Neural cell (in vitro differentiated cells): ENCODE data around the gene LRP8. TPM values are rescaled to one million over a fixed set of nuclear protein-coding genes. Genes with fewer than 3 reads are reported as not detected.

Experiments
- H2AFZ ChIP-seq: fragments of 200-600, 300-800 bp; sonication (generic), shearing (Covaris generic); 2 replicates; pipeline ENCODE4 v1.6.0; 2014; ENCODE audit warnings: low read depth, mild to moderate bottlenecking, antibody characterized with exemption, low read length, moderate library complexity
- H3F3A ChIP-seq: fragments of 200-600 bp; shearing (Covaris generic); 2 replicates; pipeline ENCODE4 v1.6.1; 2016; ENCODE audit warnings: mild to moderate bottlenecking, moderate library complexity, mixed read lengths, antibody characterized with exemption, low read length; ENCODE audit not compliant: insufficient read depth, poor library complexity, severe bottlenecking
- H3K27ac ChIP-seq: fragments of 200-600, 300-800 bp; sonication (generic), shearing (Covaris generic); 2 replicates; pipeline ENCODE4 v1.5.1; 2014; ENCODE audit warnings: mild to moderate bottlenecking, low read length, moderate library complexity
- H3K27me3 ChIP-seq: fragments of 300-800, 200-600 bp; sonication (generic), shearing (Covaris generic); 2 replicates; pipeline ENCODE4 v1.6.0; 2014; ENCODE audit warnings: mild to moderate bottlenecking, low read depth, low read length, moderate library complexity; ENCODE audit not compliant: insufficient read depth
- H3K36me3 ChIP-seq: fragments of 300-800, 200-600 bp; sonication (generic), shearing (Covaris generic); 2 replicates; pipeline ENCODE4 v1.5.1; 2014; ENCODE audit warnings: mild to moderate bottlenecking, antibody characterized with exemption, low read length, moderate library complexity; ENCODE audit not compliant: insufficient read depth
- H3K4me2 ChIP-seq: fragments of 300-800, 200-600 bp; sonication (generic), shearing (Covaris generic); 2 replicates; pipeline ENCODE4 v1.6.0; 2014; ENCODE audit warnings: mild to moderate bottlenecking, low read length
- H3K4me3 ChIP-seq: fragments of 300-800, 200-600 bp; sonication (generic), shearing (Covaris generic); 2 replicates; pipeline ENCODE4 v1.5.1; 2014; ENCODE audit warnings: mild to moderate bottlenecking, low read length, moderate library complexity
- H3K79me2 ChIP-seq: fragments of 200-600 bp; shearing (Covaris generic); replicated peaks from 2 replicates; pipeline ENCODE4 v1.6.0; 2014; ENCODE audit warnings: mild to moderate bottlenecking, low read length, moderate library complexity; ENCODE audit not compliant: insufficient read depth
- H3K9ac ChIP-seq: fragments of 300-800, 200-600 bp; sonication (generic), shearing (Covaris generic); 2 replicates; pipeline ENCODE4 v1.6.1; 2016; ENCODE audit warnings: mild to moderate bottlenecking, low read length, mixed read lengths
- H3K9me2 ChIP-seq: fragments of 200-600 bp; shearing (Covaris generic); 2 replicates; pipeline ENCODE4 v1.6.1; 2016; ENCODE audit warnings: mild to moderate bottlenecking, low read length, mixed read lengths; ENCODE audit not compliant: insufficient read depth
- H3K9me3 ChIP-seq: fragments of 200-600, 300-800 bp; sonication (generic), shearing (Covaris generic); 2 replicates; pipeline ENCODE4 v1.6.1; 2016; ENCODE audit warnings: mild to moderate bottlenecking, mixed run types, low read length, moderate library complexity, mixed read lengths
- H4K20me1 ChIP-seq: fragments of 200-600 bp; shearing (Covaris generic); 2 replicates; pipeline ENCODE4 v1.6.1; 2016; ENCODE audit warnings: mild to moderate bottlenecking, mixed run types; ENCODE audit not compliant: insufficient read depth
- EP300 ChIP-seq: fragments of 450-650 bp; conservative IDR thresholded peaks from 2 replicates; pipeline ENCODE4 v1.6.1; 2014; ENCODE audit warnings: antibody characterized with exemption, mild to moderate bottlenecking, moderate library complexity; ENCODE audit not compliant: poor library complexity, severe bottlenecking
- EZH2 ChIP-seq: fragments of 200-600, 300-800 bp; shearing (Covaris generic), sonication (generic); IDR thresholded peaks from 2 replicates; pipeline ENCODE4 v1.6.1; 2014; ENCODE audit warnings: antibody characterized with exemption, low read length, borderline replicate concordance, mild to moderate bottlenecking; ENCODE audit not compliant: insufficient read depth, poor library complexity, severe bottlenecking
- MXI1 ChIP-seq: fragments of 450-650 bp; conservative IDR thresholded peaks from 2 replicates; pipeline ENCODE4 v1.6.1; 2014; ENCODE audit warnings: antibody characterized with exemption, mild to moderate bottlenecking; ENCODE audit not compliant: poor library complexity, severe bottlenecking
- POLR2AphosphoS5 ChIP-seq: IDR thresholded peaks from 2 replicates; pipeline ENCODE4 v1.6.1; 2012
- RAD21 ChIP-seq: fragments of 450-650 bp; conservative IDR thresholded peaks from 2 replicates; pipeline ENCODE4 v1.6.1; 2014; ENCODE audit warnings: antibody characterized with exemption, mild to moderate bottlenecking, moderate library complexity
- SMC3 ChIP-seq: fragments of 450-650 bp; conservative IDR thresholded peaks from 2 replicates; pipeline ENCODE4 v1.6.1; 2014; ENCODE audit warnings: antibody characterized with exemption, mild to moderate bottlenecking, moderate library complexity; ENCODE audit not compliant: poor library complexity
- TAF1 ChIP-seq: IDR thresholded peaks from 2 replicates; pipeline ENCODE4 v1.6.1; 2012; ENCODE audit warnings: low read depth
- polyA plus RNA-seq: library from polyadenylated mRNA; depleted of rRNA; stranded (reverse); fragments of >200 nt; gene quantifications from 2 replicates; pipeline ENCODE4 v1.2.3, GENCODE V29; 2014
- TF ChIP-seq, protein P1 (sequence below): IDR thresholded peaks from 2 replicates; pipeline ENCODE4 v1.6.1; 2012; ENCODE audit warnings: borderline replicate concordance
- TF ChIP-seq, protein P2 (sequence below): fragments of 450-650 bp; IDR thresholded peaks from 2 replicates; pipeline ENCODE4 v1.5.1; 2014; ENCODE audit warnings: antibody characterized with exemption, mild to moderate bottlenecking, moderate library complexity; ENCODE audit not compliant: poor library complexity, severe bottlenecking

LRP8 gene
- polyA plus RNA-seq, 1 donor from 2014 or later = 65.8 TPM

GRCh38 chr1:53370369-53370961 lies 42.6 kb upstream of the LRP8 start:
- H3K4me3 ChIP-seq = no peak overlapping the region
- H3K27me3 ChIP-seq = no peaks in the 10 kb centered on the region
- no peaks in the 10 kb centered on the region for H3K9me2 ChIP-seq
- no peaks in the 10 kb centered on the region for H3F3A ChIP-seq
- no peaks in the 10 kb centered on the region for H4K20me1 ChIP-seq
- no peak for TF ChIP-seq EZH2
- no peak for TF ChIP-seq SMC3
- TF ChIP-seq, protein P1, sequence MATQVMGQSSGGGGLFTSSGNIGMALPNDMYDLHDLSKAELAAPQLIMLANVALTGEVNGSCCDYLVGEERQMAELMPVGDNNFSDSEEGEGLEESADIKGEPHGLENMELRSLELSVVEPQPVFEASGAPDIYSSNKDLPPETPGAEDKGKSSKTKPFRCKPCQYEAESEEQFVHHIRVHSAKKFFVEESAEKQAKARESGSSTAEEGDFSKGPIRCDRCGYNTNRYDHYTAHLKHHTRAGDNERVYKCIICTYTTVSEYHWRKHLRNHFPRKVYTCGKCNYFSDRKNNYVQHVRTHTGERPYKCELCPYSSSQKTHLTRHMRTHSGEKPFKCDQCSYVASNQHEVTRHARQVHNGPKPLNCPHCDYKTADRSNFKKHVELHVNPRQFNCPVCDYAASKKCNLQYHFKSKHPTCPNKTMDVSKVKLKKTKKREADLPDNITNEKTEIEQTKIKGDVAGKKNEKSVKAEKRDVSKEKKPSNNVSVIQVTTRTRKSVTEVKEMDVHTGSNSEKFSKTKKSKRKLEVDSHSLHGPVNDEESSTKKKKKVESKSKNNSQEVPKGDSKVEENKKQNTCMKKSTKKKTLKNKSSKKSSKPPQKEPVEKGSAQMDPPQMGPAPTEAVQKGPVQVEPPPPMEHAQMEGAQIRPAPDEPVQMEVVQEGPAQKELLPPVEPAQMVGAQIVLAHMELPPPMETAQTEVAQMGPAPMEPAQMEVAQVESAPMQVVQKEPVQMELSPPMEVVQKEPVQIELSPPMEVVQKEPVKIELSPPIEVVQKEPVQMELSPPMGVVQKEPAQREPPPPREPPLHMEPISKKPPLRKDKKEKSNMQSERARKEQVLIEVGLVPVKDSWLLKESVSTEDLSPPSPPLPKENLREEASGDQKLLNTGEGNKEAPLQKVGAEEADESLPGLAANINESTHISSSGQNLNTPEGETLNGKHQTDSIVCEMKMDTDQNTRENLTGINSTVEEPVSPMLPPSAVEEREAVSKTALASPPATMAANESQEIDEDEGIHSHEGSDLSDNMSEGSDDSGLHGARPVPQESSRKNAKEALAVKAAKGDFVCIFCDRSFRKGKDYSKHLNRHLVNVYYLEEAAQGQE = no peak
- TF ChIP-seq RAD21 = no peak
- TF ChIP-seq TAF1 = no peak
- TF ChIP-seq, protein P2, sequence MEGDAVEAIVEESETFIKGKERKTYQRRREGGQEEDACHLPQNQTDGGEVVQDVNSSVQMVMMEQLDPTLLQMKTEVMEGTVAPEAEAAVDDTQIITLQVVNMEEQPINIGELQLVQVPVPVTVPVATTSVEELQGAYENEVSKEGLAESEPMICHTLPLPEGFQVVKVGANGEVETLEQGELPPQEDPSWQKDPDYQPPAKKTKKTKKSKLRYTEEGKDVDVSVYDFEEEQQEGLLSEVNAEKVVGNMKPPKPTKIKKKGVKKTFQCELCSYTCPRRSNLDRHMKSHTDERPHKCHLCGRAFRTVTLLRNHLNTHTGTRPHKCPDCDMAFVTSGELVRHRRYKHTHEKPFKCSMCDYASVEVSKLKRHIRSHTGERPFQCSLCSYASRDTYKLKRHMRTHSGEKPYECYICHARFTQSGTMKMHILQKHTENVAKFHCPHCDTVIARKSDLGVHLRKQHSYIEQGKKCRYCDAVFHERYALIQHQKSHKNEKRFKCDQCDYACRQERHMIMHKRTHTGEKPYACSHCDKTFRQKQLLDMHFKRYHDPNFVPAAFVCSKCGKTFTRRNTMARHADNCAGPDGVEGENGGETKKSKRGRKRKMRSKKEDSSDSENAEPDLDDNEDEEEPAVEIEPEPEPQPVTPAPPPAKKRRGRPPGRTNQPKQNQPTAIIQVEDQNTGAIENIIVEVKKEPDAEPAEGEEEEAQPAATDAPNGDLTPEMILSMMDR = no peak
- no peak for TF ChIP-seq MXI1
- TF ChIP-seq POLR2AphosphoS5 = no peak
- no peak for TF ChIP-seq EP300
- no peaks in the 10 kb centered on the region for H3K9me3 ChIP-seq
- no peaks in the 10 kb centered on the region for H3K79me2 ChIP-seq
- no peak overlapping the region for H3K27ac ChIP-seq
- H3K4me2 ChIP-seq = no peak overlapping the region
- H2AFZ ChIP-seq = no peak overlapping the region
- H3K36me3 ChIP-seq = no peaks in the 10 kb centered on the region
- H3K9ac ChIP-seq = no peak overlapping the region

DNA sequence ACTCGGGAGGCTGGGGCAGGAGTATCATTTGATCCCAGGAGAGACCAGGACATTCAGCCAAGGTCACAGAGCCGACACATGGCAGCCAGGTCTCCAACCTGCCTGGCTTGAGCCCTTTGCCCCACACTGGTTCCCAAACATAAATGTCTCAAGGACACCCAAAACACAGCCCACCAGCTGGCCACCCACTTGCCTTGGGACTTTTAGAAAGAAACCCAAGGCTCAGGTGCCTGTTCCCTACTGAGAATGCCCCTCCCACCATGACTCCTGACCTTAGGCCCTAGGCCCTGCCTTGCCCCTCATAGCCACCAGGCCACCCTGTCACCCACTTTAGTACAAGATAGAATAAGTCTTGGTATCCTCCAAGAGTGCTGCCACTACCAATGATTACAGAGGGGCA lies 41.9 kb upstream of the LRP8 start:
- Histone ChIP-seq H3K9me3 (no peaks in the 10 kb centered on the region), H3K79me2 (no peaks in the 10 kb centered on the region), H4K20me1 (no peaks in the 10 kb centered on the region), H3K9me2 (no peaks in the 10 kb centered on the region), H3F3A (no peaks in the 10 kb centered on the region), H3K4me3 (no peak overlapping the region), H3K9ac (no peak overlapping the region), H3K27ac (no peak overlapping the region), H3K4me2 (no peak overlapping the region), H3K27me3 (no peaks in the 10 kb centered on the region), H2AFZ (no peak overlapping the region), H3K36me3 (no peaks in the 10 kb centered on the region)
- TF ChIP-seq, protein P2 = no peak
- TF ChIP-seq TAF1 (no peak), POLR2AphosphoS5 (no peak), MXI1 (no peak), EP300 (no peak), EZH2 (no peak), SMC3 (no peak), RAD21 (no peak)
- TF ChIP-seq, protein P1 = no peak
